ENCODE data around the gene RHBDL3.
"Not testable (repeated sequence)": the region's sequence is repeated elsewhere in the genome, so short reads cannot be mapped to it uniquely, and the experiment has no call there.

Gene RHBDL3, protein sequence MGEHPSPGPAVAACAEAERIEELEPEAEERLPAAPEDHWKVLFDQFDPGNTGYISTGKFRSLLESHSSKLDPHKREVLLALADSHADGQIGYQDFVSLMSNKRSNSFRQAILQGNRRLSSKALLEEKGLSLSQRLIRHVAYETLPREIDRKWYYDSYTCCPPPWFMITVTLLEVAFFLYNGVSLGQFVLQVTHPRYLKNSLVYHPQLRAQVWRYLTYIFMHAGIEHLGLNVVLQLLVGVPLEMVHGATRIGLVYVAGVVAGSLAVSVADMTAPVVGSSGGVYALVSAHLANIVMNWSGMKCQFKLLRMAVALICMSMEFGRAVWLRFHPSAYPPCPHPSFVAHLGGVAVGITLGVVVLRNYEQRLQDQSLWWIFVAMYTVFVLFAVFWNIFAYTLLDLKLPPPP

DNA sequence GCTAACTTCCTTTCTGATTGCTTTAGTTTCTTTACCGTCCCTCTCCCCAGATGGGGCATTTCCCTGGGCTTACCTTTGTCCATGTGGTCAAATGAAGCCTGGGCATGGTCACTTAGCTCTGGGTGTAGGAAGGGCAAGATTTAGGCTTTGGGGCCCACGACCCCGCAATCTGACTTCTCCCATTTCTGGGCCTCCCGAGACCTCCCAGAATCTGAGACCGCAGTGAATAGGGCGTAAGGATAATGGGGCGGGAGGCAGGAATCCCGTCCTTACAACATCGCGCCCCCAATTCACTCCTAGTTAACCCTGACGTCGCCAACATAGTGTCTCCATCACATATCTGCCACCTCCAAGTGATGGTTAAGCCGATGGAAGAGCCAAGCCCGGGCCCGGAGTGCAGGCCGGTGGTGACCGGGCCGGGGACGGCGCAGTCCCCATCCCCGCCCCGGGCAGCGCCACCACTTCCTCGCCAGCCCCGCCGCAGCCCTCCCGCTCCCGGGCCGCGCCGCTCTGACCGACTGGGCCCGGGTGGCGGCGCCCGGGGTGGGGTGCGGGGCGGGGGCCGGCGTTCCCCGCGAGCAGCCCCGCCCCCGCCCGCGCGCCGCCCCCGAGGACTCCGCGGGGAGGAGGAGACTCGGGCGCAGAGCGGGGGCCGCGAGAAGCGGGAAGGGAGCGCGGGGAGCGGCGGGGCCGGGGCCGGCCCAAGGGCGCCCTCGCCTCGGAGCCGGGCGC lies at the start of gene RHBDL3:
RHBDL3 (plus strand) TSS at position 641 of the 732 bp plus-strand sequence. CDS start 358 bp downstream, outside the sequence.
- DNase-seq (ENCODE audit: low read depth in 2 of 2), result peak in 1 of 2 donors; percentile 23

DNA sequence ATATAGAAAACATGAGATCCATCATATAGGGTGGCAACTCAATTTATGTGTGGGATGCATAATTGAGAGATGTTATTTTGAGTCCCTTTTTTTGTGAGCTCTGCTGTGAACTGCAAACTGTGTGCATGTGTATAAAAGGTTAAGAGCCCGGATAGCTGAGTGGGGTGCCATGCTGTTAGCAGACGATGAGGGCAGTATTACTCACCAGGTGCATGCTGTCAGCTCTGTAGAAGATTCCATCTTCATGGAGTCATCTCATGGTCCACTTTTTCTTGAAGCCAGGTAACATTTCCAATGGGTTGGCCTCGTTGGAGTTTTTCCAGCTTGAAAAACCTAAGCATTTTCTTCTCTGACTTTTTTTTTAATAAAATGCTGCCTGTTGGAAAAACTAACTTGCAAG lies 43.0 kb upstream of the RHBDL3 start:
- no peak for DNase-seq (ENCODE audit: low read depth in 2 of 2)

DNA sequence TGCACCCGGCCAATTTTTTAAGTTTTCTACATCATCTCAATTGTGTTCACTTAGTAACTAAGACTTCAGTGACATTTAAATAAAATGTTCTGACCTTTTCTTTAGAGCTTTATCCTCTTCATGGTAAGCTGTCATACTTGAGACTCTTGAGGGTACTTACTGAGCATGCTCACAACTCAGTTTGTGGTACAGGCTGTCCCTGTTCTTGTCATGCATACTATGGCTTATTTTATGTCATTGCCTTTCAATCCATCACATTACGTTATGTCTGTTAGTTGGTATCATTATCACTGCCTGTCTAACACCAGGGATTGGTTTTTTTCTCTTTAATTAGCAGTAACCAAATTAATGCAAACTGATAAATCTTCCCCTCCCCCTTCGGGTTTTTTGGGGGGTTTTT lies 41.9 kb upstream of the RHBDL3 start:
- no peak for DNase-seq (ENCODE audit: low read depth in 2 of 2)

DNA sequence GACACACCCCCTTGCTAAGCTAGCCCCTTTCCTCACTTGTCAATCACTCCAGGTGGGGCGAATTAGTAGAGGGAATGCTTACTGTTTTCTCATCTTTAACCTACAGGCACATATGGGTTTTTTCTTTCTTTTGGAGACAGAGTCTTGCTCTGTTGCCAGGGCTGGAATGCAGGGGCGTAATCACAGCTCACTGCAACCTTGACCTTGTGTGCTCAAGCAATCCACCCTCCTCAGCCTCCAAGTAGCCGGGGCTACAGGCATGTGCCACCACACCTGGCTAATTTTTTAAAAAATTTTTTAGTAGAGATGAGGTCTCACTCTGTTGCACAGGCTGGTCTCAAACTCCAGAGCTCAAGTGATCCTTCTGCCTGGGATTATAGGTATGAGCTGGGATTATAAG lies 38.7 kb upstream of the RHBDL3 start:
- DNase-seq (ENCODE audit: low read depth in 2 of 2), result no peak

DNA sequence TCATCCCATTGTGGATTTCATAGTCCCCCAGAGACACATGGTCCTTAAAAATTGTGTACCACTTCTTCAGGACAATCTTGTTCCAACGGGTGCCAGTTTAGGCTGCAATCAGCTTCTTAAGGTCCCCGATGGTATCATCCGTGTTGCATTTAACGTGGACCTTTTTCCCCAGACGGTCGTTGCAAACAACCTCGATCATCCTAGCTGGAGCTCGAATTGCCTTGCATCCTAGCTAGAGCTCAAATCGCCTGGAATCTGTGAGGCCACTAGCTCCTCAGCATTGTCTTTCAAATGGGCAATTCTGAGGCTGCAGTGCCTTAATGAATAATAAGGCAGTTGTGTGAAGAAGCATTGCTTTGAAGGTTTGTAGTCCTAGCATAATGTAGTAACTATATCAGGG lies 37.7 kb upstream of the RHBDL3 start:
- DNase-seq (ENCODE audit: low read depth in 2 of 2), result no peak

DNA sequence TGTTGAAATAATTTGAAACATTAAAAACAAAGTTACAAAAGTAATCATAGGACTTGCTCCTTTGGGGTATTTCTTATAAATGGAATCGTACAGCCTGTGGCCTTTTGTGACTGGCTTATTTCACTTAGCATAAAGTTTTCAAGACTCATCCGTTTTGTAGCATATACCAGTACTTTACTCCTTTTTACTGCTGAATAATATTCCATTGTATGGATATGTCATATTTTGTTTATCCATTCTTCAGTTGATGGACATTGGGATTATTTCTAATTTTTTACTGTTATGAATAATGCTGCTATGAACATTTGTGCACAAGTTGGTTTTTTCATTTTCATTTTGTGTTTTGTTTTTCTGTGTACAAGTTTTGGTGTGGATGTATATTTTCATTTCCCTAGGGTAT lies 30.0 kb upstream of the RHBDL3 start:
- no peak for DNase-seq (ENCODE audit: low read depth in 2 of 2)

DNA sequence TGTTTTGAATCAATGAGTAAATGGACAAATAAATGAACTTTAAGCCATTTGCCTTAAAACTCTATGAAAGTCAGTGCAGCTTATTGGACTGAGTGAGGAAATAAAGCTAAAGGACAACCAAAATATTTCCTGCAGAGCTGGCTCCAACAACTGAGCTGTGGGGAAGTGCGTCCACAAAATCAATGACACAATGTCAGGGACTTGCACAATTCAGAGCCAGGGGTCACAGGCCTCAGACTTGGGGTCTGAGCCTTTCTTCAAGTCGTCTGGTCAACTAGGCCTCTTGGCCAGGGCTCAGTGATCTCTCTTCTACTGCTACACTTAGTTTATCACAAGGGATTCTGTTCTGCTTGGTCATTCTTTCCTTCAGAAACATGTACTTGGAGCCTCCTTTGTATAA lies 26.2 kb upstream of the RHBDL3 start:
- DNase-seq (ENCODE audit: low read depth in 2 of 2), result no peak

DNA sequence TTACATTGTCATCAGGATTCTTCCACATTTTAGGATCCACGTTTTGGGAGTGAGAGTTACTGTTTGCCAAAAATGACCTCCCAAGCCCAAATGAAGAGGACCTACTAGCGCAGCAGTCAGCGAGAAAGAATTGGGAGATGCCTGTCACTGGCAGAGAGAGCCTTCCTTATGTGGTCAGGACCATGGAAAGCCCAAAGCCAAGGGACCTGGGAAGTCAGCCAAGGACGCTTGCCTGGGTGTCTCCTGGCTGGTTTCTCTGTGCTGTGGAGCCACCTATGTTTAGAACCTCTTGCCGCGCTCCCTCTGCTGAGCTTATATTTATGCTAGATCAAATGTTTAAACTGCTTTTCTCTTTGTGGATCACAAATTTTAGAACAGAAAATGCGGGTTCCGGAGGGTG lies 24.9 kb upstream of the RHBDL3 start:
- no peak for DNase-seq (ENCODE audit: low read depth in 2 of 2)

DNA sequence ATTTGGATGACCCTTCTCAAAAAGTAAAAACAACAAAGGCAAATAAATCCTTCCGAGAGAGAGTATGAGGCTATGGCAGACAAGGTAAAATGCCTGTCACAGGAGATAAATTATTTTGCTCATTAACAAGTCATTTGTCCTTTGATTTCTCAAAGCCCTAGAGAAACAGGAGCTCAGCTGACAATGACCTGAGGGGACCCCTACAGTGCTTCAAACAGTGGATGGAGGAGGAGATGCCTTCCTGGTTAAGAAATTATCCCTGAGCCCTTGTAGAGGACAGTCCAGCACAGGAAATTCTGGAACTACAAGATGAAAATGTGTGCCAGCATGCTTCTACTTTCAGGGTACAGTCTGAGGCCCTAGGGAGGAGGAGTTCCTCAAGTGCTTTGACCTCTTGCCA lies 24.0 kb upstream of the RHBDL3 start:
- DNase-seq (ENCODE audit: low read depth in 2 of 2), result no peak

DNA sequence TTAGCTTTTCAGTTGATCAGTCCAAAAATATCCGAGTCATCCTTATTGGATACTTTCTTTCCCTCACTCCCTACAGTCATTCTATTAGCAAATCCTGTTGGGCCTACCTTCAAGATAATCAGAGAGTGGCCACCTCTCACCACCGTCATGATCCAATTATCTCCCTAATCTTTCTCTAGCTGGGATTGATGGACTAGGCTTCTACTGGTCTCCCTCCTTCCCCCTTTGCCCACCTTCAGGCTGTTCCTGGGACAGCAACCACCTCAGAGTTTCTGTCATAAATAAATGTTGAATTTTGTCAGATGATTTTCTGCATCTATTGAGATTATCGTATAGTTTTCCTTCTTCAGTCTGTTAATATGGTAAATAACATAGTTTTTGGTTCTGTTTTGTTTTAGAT lies 16.2 kb upstream of the RHBDL3 start:
- no peak for DNase-seq (ENCODE audit: low read depth in 2 of 2)

DNA sequence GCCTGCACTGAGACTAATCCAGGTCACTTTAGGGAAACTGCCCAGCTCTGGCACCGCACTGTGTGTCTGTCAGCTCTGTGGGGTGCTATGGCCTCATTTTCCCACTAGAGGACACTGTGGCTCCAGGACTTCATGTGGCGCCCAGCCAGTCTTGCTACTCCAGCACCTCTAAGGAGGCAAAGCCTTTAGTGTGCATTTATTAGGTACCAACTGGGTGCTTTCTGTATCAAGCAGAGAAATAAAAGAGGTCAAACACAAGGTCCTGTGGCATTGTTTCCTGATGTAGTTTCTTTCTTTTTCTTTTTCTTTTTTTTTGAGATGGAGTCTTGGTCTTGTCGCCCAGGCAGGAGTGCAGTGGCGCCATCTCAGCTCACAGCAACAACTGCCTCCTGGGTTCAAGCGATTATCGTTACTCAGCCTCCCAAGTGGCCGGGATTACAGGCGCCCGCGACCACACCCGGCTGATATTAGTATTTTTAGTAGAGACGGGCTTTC lies 12.5 kb upstream of the RHBDL3 start:
- peak; percentile 50 to 52 for DNase-seq (ENCODE audit: low read depth in 2 of 2)

DNA sequence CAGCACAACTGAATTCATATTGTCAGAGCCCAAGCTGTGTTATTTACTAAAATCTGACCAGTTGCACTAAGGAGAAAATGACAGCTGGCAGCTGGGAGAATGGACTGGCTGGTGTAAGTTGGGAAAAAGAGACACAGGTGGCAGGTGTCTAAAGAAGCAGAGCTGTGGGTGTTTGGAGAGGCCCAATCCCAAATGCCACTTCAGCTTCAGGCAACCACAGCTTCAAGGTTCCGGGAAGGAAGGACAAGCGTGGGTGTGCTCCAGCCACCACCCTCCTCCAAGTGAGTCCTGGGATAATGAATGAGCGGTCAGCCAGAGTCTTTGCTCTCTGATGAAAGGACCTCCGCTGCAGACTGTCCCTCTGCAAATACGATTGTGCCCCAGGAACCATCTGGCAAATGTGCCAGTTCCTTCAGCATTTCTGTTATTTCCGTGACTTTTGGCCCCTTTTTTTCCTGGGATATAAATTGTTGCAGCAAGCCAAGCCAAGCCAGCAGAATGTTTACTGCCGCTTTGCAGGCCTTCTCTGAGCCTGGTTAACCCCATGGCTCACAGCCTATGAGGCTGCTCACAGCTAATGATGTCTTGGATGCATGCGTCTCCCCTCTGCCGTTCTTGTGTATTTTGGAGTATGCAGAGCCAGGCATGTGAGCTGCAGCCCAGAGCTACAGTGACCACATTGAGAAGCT lies 9.5 kb upstream of the RHBDL3 start:
- DNase-seq (ENCODE audit: low read depth in 2 of 2), result no peak

DNA sequence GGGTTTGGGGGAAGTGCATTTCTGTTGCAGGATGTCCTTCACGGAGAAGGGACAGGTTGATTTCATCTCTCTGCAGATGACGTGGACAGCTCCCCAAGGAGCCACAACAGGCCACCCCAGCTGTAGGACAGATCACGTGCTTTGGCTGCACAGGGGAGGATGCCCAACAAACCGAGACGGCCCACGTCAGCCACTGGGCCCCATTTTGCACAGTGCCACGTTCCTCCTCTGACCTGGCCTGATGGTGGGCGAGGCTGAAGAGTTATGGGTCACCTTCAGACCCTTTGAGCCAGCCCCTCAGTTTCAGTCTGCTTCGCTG lies 9.0 kb upstream of the RHBDL3 start:
- DNase-seq (ENCODE audit: low read depth in 2 of 2), result no peak

DNA sequence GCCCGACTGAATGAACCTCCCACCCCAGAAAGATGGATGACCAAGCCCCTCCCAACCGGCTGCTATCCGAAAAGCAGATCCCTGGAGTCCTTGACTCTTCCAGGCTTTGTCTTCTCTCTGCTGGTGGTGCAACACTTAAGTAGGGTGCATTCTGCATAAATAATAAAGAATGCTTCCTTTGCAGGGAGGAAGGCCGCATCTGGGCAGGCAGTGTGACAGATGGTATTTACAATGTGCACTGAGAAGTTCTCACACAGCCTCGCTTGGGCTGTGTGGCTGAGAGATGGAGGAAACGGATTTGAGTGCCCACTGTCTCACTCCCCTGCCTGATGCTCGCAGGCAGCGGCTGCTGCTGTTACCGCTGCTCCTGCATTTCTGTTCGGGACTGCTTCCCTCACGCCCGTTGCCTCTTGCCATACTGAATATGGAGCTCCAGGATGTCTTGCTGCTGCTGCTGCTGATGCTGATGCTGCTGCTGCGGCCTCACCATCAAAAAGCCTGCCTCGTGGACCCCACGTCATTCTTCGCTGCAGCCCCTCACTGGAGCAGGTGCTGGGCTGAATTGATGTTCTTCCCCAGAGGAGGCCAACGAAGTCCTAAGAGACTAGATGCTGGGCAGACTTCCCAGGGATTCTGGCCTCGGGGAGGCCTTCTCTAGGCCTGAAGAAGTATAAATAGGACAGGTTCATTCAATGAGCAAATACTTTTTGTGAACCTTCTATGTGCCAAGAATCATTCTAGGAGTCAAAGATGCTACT lies 7.1 kb upstream of the RHBDL3 start:
- no peak for DNase-seq (ENCODE audit: low read depth in 2 of 2)

DNA sequence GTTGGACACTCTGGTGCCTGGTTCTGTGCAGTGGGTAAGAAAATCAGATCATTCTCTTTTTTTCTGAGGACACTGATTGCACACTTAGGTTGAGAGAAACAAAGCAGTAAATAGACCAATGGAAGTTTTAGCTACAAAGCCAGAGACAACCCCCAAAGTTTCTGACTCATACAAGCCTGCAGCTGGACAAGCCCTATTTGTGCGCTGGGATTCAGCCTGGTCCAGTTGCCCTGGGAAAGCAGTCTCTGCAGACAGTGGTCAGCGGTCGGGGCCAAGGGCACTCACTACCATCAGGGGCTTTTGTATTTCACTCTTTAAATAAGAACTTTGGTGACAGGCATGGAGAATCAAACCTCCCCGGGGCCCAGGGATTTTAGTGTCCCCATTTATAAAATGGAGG lies 6.0 kb upstream of the RHBDL3 start:
- no peak for DNase-seq (ENCODE audit: low read depth in 2 of 2)

DNA sequence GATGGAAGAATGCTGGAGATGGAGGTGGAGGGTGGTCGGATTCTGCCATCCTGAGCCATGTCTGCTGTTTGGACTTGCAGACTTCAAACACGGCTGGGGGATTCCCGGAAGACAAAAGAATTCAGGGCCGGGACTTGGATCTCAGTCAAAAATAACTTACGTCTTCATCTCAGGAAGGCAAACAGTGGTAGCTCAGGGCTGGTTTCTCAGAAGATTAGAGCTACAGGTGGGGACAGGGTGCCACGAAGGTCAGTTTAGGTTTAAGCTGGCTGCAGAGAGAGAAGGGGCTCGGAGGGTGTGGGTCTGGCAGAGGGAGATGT lies 4.3 kb upstream of the RHBDL3 start:
- DNase-seq (ENCODE audit: low read depth in 2 of 2), result no peak

DNA sequence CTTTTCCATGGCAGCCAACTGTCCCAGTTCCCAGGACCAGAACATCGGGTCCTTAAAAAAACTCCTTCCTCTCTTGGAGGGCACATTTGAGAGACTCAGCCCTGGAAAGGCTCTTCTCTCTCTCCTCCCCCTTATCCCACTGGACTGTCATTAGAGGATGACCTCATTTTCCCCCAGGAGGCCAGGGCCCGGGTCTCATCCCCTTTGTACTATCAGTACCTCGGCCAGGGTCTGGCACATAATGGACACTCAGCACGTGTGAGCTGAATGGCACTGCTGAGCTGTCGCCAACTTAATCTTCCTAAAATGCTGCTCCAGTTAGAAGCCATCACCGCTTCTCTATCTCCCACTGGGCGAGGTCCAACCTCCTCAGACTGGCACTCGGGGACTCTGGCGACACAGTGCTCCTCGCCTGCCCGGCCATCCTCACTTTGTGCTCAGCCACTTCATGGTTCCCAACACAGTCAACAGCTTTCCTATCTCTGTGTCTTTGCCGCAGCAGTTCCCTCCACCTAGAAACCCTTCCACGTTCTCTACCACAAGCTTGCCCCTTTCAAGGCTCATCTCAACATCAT lies 3.6 kb upstream of the RHBDL3 start:
- no peak for DNase-seq (ENCODE audit: low read depth in 2 of 2)

DNA sequence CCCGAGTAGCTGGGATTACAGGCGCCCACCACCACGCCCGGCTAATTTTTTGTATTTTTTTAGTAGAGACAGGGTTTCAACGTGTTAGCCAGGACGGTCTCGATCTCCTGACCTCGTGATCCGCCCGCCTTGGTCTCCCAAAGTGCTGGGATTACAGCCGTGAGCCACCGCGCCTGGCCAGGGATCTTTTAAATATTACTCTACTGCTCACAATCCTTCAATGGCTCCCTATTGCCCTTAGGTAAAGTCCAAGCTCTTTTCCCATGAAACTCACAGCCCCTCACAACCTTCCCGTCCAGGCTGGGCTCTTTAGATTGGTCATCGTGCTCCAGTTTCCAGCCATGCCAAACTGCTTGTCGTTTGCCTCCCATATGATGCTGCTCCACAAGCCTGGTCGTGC lies 2.1 kb upstream of the RHBDL3 start:
- not testable (repeated sequence) for DNase-seq (ENCODE audit: low read depth in 2 of 2)

DNA sequence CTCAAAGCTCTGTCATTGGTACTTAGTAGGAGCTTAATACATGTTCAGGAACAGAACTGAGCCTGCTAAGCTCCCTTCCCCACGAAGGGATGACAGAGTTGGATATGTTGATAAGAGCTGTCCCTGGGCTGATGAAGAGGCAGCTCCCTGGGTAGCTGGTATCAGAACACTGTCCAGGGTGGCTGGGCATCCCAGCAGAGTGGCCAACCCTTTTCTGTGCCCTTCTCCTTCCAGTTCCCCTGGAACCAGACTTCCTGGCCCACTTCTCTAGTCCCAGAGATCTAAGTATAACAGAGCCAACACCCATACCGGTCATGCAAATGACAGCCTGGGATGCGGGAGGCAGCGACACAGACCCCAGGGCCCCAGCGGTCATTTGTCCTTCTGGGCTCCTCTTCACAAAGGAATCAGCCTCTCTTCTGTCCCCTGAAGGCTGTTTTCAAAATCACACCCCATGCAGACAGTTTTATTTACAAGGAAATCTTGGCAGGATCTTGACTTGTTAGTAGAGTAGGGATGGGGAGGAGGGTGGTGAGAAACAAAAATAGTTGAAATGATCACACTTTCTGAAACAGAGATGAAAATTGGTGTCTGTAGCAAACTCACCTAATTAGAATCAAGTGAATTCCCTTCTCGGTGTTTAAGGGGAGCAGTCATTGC lies 1.4 kb upstream of the RHBDL3 start:
- no peak for DNase-seq (ENCODE audit: low read depth in 2 of 2)

DNA sequence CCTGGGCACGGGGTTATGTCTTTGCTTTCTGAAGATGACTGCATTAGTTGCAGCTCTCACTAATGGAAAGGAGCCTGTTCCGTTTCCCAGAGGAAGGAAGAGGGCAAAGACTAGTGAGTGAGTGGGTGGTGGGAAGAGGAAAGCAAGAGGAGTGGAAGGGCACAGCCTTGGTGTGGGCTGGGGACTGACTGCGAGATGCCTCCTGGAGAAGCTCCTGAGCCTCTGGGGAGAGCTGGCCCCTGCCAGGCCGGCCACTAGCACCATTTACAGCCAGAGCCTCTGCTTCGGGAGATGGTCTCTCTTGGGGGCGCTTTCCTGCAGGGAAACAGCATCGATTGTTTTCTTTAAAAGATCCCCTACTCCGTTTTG lies 825 bp upstream of the RHBDL3 start:
- no peak for DNase-seq (ENCODE audit: low read depth in 2 of 2)

DNA sequence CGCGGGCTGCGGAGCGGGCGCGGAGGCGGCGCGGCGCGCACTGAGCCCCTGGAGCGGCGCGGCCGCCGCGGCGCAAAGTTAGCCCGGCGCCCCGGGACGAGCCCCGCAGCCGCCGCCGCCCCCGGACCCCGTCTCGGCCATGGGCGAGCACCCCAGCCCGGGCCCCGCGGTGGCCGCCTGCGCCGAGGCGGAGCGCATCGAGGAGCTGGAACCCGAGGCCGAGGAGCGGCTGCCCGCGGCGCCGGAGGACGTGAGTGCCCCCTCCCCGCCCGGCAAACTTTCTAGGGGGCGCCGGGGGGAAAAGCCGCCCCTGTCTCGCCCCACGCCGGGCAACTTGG lies 388 bp downstream of the RHBDL3 start:
- DNase-seq (ENCODE audit: low read depth in 2 of 2), result no peak
